Measurements from ENCODE around the gene THRA.

The THRA gene

DNA sequence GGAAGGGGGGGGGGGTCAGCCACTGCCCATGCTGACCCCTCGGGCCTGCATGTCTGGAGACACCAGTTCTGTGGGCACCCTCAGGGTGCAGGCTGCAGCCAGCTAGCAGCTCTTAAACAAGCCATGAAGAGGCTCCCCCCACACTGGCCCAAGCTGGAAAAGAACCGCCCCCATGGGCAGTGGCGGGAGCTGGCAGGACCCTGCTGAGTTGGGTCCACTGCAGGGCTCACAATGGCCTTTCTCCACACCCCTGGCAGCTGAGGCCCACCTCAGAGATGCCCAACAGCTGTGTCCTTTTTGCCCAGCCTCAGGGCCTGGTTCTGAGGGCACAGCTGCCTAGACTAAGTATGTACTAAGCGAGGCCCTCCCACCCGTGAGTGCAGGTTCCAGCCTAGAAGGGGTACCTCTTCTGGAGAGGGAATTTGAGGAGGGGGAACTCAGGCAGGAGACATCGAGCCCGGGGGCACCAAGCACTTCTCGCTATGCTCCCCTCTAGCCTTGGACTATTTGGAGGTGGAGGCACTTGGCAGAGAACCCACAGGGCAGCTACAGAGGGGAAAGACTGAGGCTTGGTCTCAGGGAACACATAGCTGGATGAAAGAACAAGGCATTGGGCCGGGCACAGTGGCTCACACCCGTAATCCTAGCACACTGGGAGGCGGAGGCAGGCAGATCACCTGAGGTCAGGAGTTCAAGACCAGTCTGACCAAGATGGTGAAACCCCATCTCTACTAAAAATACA, 3.2 kb downstream of the THRA start:
- DNase-seq, result no peak

DNA sequence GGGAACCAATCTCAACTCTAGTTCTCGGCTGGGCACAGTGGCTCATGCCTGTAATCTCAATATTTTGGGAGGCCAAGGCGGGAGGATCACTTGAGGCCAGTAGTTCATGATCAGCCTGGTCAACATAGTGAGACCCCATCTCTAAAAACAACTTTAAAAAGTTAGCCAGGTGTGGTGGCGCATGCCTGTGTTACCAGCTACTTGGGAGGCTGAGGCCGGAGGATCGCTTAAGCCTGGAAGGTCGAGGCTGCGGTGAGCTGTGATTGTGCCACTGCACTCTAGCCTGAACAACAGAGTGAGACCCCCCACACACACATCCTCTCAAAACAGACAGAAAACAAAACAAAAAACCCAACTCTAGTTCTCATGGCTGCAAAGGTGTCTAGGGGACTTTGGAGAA, 4.9 kb downstream of the THRA start:
- no peak for DNase-seq

DNA sequence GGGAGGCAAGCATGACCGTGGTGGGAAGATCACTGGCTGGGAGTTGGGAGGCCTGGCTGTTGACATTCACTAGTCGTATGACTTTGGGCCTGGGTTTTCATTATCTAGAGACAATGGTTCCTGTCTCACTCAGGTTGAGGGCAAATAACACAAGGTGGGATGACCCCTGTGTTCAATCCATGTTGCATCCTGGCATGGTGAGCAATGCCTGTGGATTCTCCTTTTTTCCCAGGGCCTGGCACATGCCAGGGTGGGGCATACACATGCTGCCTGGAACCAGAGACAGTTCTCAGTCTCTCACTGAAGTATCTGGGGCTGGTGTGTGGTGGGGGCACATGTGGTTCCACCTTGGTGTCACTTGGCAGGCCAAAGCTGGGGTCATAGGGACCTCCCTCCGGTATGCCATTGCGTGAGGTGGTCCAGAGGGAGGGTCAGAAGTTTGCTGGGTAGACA, 5.4 kb downstream of the THRA start:
- no peak for DNase-seq

DNA sequence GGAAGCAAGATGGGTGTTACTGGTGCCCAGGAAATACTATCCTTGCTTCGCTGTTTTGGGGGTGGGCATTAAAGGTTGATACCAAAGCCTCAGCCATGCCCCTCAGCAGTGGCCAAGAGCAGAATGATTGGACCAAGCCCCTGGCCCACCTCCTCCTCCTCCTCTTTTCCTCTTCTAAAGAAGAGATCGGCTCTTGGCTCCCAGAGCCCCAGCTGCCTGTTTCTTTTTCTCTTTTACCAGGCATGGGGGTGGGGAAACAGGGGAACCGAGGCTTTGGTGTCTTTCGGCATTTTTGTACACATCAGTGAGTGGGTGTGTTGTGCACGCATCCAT, 5.8 kb downstream of the THRA start:
- DNase-seq, result peak; percentile 69

DNA sequence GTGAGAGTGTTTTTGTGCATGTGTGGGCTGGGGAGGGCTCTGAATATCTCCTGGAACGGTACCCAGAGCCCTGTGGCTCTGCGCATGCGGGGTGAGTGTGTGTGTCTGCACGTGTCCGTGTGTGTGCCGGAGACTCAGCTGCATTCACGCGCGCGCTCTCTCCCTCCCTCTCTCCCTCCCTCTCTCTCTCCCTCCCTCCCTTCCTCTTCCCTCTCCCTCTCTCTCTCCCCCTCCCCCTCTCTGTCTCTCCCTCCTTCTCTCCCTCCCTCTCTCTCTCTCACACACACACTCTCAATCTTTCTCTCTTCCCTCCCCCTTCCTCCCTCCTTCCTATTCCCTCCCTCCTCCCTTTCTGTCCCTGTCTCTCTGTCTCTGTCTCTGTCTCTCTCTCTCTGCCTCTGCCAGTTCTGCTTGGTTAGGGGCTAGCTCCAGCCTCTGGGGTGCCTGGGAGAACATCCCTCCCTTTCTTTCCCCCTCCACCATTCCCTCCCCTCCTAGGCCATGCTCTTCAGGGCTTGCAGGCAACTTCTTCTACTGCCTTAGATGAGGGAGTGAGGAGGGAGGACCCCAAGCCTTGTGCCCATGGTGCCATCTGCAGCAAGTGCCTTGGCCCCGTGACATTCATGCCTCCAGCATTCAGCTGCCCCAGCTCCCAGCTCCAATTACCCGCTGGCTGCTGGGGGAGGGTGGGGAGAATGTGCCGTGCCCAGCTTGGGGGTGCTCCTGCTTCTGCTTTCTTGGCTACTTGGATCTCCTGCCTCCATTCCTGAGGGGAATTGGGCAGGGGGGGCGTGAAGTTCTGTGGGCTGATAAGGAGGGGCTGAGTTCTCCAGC, 6.4 kb downstream of the THRA start:
- peak; percentile 84 for DNase-seq

DNA sequence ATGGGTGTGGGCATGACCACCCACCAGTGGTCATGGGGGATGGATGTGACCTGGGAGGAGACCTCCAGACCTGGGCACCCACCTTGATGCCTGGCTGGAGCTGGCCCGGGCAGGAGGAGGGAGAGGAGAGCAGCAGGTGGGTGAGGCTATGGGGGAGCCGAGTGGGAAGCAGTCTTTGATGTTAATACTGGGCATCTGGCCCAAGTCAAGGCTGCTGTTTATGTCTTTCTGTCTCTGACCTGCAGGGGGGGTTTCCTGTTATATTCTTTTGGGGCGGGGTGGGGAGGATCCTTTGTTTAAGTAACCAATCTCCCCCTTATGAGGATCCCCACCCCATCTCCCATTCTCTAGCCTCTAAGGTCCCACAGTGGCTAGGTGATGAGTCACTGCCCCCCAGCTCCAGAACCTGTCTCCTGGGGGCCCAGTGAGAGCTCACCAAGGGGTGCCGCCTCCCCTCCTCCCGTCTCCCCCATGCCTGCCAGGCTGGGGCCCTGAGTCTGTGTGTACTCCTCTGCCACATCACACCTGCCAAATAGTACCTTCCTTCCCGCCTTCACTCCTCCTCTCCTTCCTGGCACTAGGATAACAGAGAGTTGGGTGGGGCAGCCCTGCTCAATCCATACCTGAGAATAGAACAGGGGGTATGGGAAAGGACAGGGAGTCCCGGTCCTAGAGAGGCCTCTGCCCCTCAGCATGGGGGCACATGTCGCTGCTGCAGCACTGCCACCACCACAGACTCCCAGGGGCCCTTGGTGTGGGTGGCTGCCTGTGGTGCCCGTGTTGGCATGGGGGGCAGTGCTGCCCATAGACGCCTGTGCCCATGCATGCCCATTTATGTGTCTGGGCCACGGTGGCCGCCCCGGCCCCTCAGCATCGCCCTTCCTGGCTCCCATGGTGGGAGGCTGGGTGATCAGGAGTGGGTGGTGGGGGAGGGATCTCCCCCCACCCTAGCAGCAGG, 7.3 kb downstream of the THRA start:
- peak; percentile 74 for DNase-seq

DNA sequence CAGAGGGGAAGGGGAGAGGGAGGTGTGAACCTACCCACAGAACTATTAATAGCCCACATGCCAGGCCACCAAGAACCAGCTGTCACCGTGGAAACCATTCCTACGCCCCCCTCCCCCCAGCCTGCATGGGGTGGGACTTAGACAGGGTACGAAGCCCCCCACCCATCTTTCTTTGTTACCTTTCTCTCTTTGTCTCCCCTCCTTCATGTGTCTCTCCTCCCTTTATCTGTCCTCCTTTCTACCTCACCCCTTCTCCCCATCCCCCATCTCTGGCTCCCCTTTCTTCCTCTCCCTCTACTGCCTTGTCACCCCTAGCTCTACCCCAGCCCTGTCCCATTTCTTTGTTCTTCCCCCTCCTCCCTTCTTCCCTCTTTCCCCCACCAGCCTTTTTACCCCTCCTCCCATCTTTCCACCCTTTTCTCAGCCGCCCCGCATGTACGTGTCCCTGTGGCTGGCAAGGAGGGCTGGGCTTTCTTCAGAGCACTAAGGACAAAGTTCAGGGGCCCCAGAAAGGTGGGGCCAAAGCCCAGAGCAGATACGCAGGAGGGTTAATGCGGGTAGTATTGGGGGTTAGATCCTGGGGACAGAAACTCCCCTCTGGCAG, 8.0 kb downstream of the THRA start:
- peak; percentile 30 for DNase-seq

DNA sequence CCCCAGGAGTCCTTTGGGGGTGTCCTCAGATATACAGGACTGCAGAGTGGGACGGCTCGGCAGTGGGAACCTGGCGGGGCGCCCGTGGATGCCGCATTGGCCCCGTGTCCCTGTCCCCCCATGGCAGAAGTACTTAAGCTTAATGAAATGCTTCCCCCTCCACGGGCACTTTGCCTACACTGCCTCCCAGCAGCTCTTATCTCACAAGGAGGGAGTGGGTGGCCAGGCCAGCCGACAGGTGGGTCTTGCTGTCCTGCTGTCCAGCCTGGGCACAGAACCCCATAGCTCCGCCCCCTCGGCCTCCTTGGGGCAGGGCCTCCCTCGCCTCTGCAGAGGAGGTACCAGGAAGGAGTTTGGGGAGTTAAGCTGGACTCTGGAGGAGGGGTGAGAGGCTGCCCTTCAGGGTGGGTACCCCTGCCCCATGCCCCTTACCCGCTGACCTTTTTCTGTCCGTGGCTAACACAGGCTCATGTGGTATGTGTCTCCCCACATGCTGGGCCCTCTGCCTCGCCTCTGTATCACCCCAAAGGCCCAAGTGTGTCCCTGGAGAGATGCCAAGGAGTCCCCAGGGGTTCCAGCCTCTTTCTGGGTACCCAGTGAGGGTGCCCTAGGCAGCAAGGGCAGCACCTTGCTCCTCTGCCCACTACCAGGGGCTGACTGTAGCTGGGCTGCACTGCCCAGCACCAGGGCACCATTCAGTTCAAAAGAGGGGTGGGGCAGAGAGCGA, 8.7 kb downstream of the THRA start:
- DNase-seq, result peak; percentile 41

DNA sequence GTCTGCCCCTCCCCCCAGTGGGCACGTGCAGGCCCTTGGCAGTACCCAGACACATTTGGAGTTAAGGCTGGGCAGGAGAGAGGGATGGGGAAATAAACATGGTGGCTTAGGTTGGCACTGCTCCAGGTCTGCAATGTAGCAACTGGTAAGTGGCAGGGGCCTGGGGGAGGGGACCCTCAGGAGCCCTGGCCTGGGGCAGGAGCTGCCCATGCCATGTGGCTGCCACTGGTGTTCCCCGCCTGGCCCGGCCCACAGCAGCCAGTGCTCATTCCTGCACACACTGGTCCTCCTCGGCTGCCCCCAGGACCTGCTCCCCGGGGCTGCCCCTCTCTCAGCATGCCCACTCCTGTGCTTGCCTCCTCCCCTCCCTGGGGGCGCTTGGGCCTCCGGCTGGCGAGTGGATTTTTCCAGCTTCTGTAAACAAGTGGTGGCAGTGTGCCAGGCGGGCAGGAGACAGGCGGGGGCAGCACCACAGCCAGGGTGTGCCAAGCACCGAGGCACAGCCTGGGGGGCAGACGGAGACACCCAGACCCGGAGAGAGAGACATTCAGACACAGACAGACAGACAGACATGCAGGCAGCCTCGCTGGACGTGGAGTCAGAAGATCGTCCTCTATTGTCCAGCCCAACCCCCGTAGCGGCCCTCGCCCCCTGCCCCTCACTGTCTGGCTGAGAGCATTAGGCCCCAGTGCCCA, 9.4 kb downstream of the THRA start:
- peak; percentile 96 for DNase-seq

DNA sequence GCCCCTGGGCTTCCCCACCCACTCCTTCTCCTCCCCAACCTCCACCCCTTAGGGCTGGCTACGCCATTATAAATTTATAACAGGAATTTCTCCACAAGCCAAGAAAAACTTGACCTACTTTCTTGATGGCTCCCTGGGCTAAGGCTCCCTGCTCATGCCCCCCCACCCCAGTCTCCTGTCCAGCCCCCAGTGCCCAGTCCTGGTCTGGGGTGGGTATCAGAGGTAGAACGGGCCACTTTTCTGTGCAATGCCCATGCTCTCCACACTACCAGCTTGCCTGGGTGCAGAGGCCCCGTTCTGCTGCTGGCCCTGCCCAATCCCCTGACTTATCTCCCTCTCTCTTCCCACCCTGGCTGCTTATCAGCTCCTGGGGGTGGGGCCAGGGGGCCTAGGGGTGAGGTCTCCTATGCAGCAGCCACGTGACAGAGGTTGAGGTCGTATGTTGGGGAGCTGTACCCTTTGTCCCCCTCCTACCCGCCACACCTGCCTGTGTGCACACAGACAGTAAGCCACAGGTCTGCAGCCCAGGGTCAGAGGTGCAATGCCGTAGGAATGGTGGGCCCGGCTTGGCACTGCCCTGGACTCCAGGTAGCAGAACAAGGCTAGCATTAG, 10.1 kb downstream of the THRA start:
- DNase-seq, result peak; percentile 64

DNA sequence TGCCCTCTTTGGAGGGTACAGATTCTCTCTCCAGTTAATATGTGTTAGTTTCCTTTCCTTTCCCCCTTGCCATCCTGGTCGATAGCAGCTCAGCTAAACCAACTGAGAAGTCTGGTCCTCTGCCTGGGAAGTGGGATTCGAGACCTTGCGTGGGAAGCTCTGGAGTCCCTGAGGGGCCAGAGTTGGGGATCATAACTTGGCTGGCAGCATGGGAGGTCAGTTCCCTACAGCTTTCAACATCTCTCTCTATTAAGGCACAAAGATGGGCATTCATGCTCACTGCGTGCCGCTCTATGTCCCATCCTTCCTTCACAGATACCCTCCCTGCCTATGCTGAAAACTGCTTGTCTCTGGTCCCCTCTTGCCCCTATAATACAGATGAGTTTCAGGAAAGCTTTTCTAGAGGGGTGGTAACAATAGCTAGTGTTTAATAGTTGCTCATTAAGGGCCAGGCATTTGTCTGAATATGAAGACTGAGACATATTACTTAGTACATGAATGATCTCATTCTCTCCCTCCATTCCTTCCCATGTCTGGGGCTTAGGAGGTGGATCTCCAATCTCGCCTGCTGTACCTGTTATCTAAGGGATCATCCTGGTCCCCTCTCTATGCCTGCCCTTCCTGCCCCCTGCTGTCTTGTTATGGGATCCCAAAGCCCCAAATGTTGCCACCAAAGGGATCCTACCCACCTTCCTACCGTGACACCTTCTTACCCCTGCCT, 10.8 kb downstream of the THRA start:
- DNase-seq, result no peak

DNA sequence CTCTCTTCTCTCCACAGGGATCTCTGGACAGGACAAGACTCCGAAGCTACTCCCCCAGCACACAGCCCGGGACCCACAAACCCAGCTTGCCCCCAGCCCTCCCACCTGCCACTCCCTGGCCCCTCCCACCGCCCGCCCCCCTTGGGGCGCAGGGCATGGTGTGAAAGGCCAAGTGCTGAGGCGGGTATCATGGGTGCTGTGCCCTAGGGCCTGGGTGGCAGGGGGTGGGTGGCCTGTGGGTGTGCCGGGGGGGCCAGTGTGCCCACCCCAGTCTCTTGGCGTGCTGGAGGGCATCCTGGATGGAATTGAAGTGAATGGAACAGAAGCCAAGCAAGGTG, 11.4 kb downstream of the THRA start:
- DNase-seq, result no peak

DNA sequence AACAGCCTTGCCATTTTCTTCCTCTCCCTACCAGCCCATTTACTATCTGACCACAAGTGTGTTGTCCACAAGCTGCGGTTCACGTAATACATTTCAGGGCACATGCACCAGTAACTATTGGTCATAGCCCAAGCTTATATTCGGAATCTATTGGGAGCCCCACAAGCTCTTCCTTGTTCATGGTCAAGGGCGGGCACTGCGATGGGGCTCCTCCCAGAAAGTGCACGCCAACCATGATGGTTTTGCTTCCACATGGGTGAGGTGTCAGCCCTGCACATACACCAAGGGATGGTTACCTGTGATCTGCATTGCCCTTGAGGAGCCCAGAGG, 12.1 kb downstream of the THRA start:
- no peak for DNase-seq

DNA sequence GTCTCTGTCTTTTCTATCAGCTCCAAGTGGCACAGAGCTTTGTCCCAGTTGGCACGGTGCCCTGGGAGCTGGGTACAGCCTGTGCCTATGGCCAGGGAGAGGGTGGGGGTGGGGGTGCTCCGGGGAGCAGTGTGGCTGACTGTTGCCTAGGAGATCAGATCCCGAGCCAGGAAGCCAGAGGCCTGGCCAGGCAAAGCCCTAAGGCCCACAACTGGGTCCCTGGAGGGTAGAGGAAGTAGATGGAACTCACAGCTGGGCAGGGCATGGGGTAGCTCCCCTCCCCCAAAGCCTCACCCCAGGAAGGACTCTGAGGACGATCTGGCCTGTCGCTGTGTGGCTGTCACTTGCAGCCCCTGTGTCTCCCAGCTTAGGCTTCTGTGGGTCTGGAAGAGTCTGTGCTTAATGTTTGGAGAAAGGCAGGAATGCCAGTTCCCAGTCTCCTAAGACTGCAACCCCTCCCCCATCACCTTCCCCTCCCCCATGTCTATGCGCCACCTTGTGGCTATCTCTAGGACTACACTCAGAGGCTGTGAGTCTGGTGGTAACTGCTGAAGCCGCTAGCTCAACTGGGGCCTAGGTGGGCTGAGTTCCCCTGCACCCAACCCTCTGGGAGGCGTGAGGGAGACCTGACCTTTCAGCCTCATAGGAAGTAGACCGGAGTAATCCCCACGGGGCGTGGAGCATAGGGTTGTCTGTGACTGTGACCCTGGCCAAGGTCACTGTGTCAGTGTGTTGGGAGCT, 12.6 kb downstream of the THRA start:
- peak; percentile 85 for DNase-seq

DNA sequence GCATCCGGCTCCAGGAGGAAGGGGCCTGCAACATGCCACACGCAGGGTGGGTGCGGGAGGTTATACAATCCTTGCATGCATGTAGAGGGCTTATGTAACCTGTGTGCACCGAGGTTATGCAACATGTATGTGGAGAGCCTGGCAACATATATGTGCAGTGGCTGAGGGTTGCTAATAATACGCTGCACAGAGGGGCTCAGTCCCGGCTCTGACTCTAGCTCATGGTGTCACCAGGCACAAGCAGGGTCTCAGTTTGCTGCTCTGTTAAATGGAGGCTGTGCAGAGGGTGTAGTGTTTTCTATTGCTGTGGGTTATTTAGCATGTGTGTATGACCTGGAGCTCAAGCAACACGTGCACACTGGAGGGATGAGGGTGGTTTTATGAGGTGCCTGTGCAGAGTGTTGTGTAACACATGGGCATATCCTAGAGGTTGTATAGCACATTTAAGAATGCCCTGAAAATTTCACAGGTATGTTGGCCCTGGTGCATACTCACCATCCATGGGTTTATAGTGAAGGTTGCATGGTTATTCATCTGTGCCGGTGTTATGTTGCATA, 13.3 kb downstream of the THRA start:
- no peak for DNase-seq

DNA sequence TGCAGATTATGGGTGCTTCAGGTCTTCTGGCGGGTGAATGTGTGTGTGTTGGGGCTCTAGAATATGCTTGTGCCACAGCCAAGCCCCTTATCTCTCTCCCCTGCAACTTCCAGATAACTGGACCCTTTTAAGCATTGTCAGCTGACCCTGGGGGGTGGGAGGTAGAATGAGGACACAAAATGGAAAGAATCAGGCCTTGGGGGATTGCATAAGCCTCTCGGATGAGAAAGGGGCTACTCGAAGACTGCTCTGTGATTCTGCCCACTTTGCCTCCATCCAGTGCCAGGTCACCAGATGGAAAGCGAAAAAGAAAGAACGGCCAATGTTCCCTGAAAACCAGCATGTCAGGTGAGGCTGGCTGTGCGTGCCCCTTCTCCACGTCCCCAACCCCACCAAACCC, 13.8 kb downstream of the THRA start:
- no peak for DNase-seq

DNA sequence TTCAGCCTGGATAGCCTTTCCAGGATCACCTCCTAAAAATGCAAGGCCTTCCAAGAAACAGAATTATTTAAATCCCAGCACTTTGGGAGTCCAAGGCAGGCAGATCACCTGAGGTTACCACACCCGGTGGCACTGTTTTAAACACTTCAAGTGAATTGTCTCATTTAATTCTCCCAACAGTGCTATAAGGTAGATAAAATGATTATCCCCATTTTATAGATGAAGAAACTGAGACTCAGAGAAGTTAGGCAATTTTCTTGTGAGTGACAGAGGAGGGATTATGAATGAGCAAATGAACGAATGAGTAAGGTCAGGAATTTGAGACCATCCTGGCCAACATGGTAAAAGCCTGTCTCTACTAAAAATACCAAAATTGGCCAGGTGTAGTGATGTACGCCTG, 16.8 kb downstream of the THRA start:
- DNase-seq, result no peak

DNA sequence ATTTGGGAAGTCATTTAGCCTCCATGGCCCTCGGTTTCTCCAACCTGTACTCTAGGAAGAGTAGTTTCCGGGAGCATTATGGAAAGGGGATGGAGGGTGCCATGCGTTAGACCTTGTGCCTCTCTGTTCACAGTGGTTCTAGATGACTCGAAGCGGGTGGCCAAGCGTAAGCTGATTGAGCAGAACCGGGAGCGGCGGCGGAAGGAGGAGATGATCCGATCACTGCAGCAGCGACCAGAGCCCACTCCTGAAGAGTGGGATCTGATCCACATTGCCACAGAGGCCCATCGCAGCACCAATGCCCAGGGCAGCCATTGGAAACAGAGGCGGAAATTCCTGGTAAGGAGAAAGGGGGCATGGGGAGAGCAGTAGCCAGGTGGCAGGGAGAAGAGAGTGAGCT, 21.7 kb downstream of the THRA start:
- DNase-seq, result no peak

All from NCI-H1092 treated with DMSO at 0.1 percent for 48 hours (cell line).